Body of pancreas (tissue), 4 donors: ENCODE results near the gene ZNF124. TPM values are rescaled to one million over a fixed set of nuclear protein-coding genes. Genes with fewer than 3 reads are reported as not detected.

Experiments
- ATAC-seq: fragments of 150-250 bp; one replicate; pipeline ENCODE4 v1.9.1; 2016
- DNase-seq, 4 donors: peaks; one replicate each; pipeline ENCODE4 v3.0.0-alpha.2; 2019
- H3K27ac ChIP-seq, 4 donors: fragments of 200-600 bp; sonication (generic); 1 replicate in 3 of 4; 2 replicates in 1 of 4; pipeline versions ENCODE4 v1.5.1 to v1.6.1; 2016 to 2019; ENCODE audit warnings: mild to moderate bottlenecking in 1 of 4, mixed read lengths in 1 of 4, moderate library complexity in 1 of 4
- H3K27me3 ChIP-seq, 2 donors: fragments of 200-600 bp; sonication (generic); one replicate each; pipeline ENCODE4 v1.6.0; 2016; ENCODE audit warnings: mild to moderate bottlenecking in 1 of 2
- H3K36me3 ChIP-seq, 2 donors: fragments of 200-600 bp; sonication (generic); replicated peaks in 1 of 2; 2 replicates each; pipeline ENCODE4 v1.5.1; 2016; ENCODE audit warnings: low read depth in 2 of 2; ENCODE audit not compliant: insufficient read depth in 1 of 2
- H3K4me1 ChIP-seq: fragments of 200-600 bp; sonication (generic); one replicate; pipeline ENCODE4 v1.6.0; 2016
- H3K4me3 ChIP-seq, 2 donors: fragments of 200-600 bp; sonication (generic); 1 replicate in 1 of 2; 2 replicates in 1 of 2; pipeline ENCODE4 v1.5.1; 2016 to 2019
- H3K9me3 ChIP-seq, 3 donors: fragments of 200-600 bp; sonication (generic); 1 replicate in 2 of 3; 2 replicates in 1 of 3; pipeline ENCODE4 v1.5.1; 2016
- CTCF ChIP-seq, 7 experiments: fragments of 450-650 bp in 4 of 7; fragments of 200-600 bp in 3 of 7; sonication (generic) in 3 of 7; IDR thresholded peaks; one replicate each; pipeline ENCODE4 v1.5.1; 2016 to 2019; ENCODE audit warnings: antibody characterized with exemption in 7 of 7
- POLR2A ChIP-seq, 3 donors: fragments of 450-650 bp; IDR thresholded peaks; one replicate each; pipeline ENCODE4 v1.6.1; 2016; ENCODE audit warnings: antibody characterized with exemption in 3 of 3, mild to moderate bottlenecking in 2 of 3
- WGBS, 2 donors: methylation state at CpG; one replicate each; pipeline ENCODE4 v1.1.5; 2017; 5-methylcytosine and 5-hydroxymethylcytosine counted together
- intact Hi-C: fragments of 100-400 bp; cut with DNase I; formaldehyde crosslinking; loops from one replicate; pipeline ENCODE4 v1.15.1; 2023
- microRNA-seq, 2 donors: library from miRNA; unstranded; fragments of <30 nt; microRNA quantifications; one replicate each; pipeline ENCODE4, GENCODE V29; 2016; ENCODE audit warnings: borderline number of aligned reads in 2 of 2, borderline replicate concordance in 2 of 2
- small RNA-seq: library from RNA; depleted of rRNA; stranded (forward); fragments of <200 nt; gene quantifications from one replicate; pipeline ENCODE3, GENCODE V24; 2016
- total RNA-seq, 2 donors: library from RNA; depleted of rRNA; stranded (reverse); fragments of >200 nt; gene quantifications; one replicate each; pipeline ENCODE4 v1.1.0, GENCODE V29; 2016

Gene ZNF124
- total RNA-seq, 2 donors from 2014 or later: 20.8 to 32.4 TPM

DNA sequence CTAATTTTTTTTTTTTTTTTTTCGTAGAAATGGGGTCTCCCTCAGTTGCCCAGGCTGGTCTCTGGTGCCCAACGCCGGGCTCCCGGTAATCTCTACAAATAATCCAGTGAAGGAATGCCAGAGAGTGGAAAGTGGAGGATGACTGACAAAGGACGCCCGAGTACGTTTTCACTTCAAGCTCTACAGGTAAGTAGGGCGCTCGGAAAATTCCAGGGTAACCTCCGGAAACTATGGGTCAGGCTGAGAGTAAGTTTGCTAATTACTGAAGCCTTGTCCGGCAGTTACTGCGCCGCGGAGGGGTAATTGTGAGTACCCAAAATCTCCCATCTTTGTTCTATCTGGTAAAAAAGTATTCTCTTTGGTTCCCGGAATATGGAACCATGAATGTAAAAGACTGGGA is 65.9 kb downstream of the ZNF124 start:
- no peak overlapping the region for H3K4me3 ChIP-seq
- peaks cover 19% of the 10 kb centered on the region for H3K4me1 ChIP-seq
- H3K27me3 ChIP-seq: no peaks in the 10 kb centered on the region
- TF ChIP-seq CTCF (IDR thresholded peaks at IDR 0.05) (no peak), POLR2A (IDR thresholded peaks at IDR 0.05) (no peak)
- intact Hi-C loops: no loop called here
- H3K36me3 ChIP-seq: peaks cover 3 to 4% of the 10 kb centered on the region in 2 donors
- ATAC-seq (no peak), DNase-seq (no peak)
- 79 to 92% methylated on average over 15 of the region's 15 CpGs for WGBS, 2 donors
- peaks cover 0 to 1% (median 0%) of the 10 kb centered on the region in 3 donors for H3K9me3 ChIP-seq
- H3K27ac ChIP-seq: no peak overlapping the region

Small RNA genes lying within 50 kb of the gene (microRNA-seq; reads per million reads assigned to microRNA genes)
- 0 reads per million in 2 donors for gene MIR3916

Small RNA genes lying within 50 kb of the gene (small RNA-seq; reads per million reads assigned to genes)
- not detected for gene AL390728.3
- gene RNA5SP82: not detected

Other genes starting within 250 kb of the ZNF124 start
- 10 to 100 TPM; 17.5 to 18.7 TPM for gene AHCTF1, start 240.1 kb downstream of the ZNF124 start, total RNA-seq
- gene ZNF695, start 164.0 kb downstream of the ZNF124 start, total RNA-seq: not detected
- gene ZNF670, start 93.2 kb downstream of the ZNF124 start, total RNA-seq: 1 to 10 TPM; 1.3 to 2.3 TPM
- 1 to 10 TPM; 2.9 to 5.9 TPM for gene ZNF669, start 67.7 kb downstream of the ZNF124 start, total RNA-seq
- gene VN1R5, start 84.1 kb upstream of the ZNF124 start, total RNA-seq: not detected
- 10 to 100 TPM; 30.0 to 53.4 TPM for gene ZNF496, start 159.8 kb upstream of the ZNF124 start, total RNA-seq
- 1 to 10 TPM in 1 of 2 donors, under 1 TPM in 1; 0.26 to 1.6 TPM for gene NLRP3, start 244.2 kb upstream of the ZNF124 start, total RNA-seq